HepG2 (cell line): ENCODE results near the gene RAP1A. TPM values are rescaled to one million over a fixed set of nuclear protein-coding genes. Genes with fewer than 3 reads are reported as not detected.

ENCODE experiments used
- ATAC-seq: fragments of 200-7000 bp; cut with Tn5 transposase; 3 replicates; pipeline ENCODE4 v1.9.1; 2020; ENCODE audit warnings: mild to moderate bottlenecking, moderate library complexity
- BruUV-seq: library from RNA; stranded (reverse); fragments of 400-500 nt; replicated peaks from 2 replicates; lab custom pipeline; 2021; lab: Mats Ljungman, UMichigan
- CTCF ChIA-PET: fragments of 300-600 bp; formaldehyde crosslinking; extraction: SDS; loops from one replicate; lab custom pipeline; 2021; ENCODE audit warnings: low total read pairs, inconsistent platforms, low intra/inter-chr PET ratio; lab: Yijun Ruan, JAX
- POLR2A ChIA-PET: fragments of 350-600 bp; sonication (Branson Sonifier 250); formaldehyde crosslinking; loops from one replicate; lab custom pipeline; 2020; ENCODE audit warnings: antibody characterized with exemption, inconsistent platforms; lab: Yijun Ruan, JAX
- DNase-seq: peaks from one replicate; pipeline ENCODE4 v3.0.0-alpha.2; 2015; ENCODE audit warnings: low spot score
- FAIRE-seq: peaks from 3 replicates; lab custom pipeline; 2011; peaks lifted over from hg19 to GRCh38; lab: Jason Lieb, UNC
- H2AFZ ChIP-seq: one replicate; pipeline ENCODE4 v1.6.1; 2011; ENCODE audit warnings: low read length, inconsistent platforms
- H3K27ac ChIP-seq: fragments of 300-600 bp; 3 replicates; pipeline ENCODE4 v1.8.0; 2011; ENCODE audit warnings: mixed run types, mild to moderate bottlenecking, mixed read lengths, low read length, inconsistent platforms; ENCODE audit not compliant: insufficient read depth; ENCODE audit errors: extremely low read length
- H3K27me3 ChIP-seq, 2 experiments: fragments of 200-600 bp in 1 of 2; 2 replicates in 1 of 2; 3 replicates in 1 of 2; pipeline versions ENCODE4 v1.6.0 to v1.8.0; 2011; ENCODE audit warnings: low read length in 2 of 2, mild to moderate bottlenecking in 2 of 2, moderate library complexity in 2 of 2, inconsistent platforms in 1 of 2; ENCODE audit not compliant: insufficient read depth in 2 of 2, control insufficient read depth in 1 of 2
- H3K36me3 ChIP-seq, 2 experiments: fragments of 200-600 bp in 1 of 2; replicated peaks in 1 of 2; 2 replicates in 1 of 2; 3 replicates in 1 of 2; pipeline versions ENCODE4 v1.5.1 to v1.8.0; 2011; ENCODE audit warnings: low read length in 2 of 2, inconsistent platforms in 1 of 2; ENCODE audit not compliant: insufficient read depth in 2 of 2, control insufficient read depth in 1 of 2
- H3K4me1 ChIP-seq: 2 replicates; pipeline ENCODE4 v1.5.1; 2012; ENCODE audit warnings: low read length, inconsistent platforms; ENCODE audit not compliant: insufficient read depth
- H3K4me2 ChIP-seq: 2 replicates; pipeline ENCODE4 v1.6.0; 2011; ENCODE audit warnings: low read depth, low read length, inconsistent platforms
- H3K4me3 ChIP-seq, 3 experiments: fragments of 200-600 bp in 1 of 3; sonication (generic), shearing (Covaris generic) in 1 of 3; replicated peaks in 1 of 3; 2 replicates each; pipeline ENCODE4 v1.5.1; 2011 to 2016; ENCODE audit warnings: low read length in 3 of 3, inconsistent platforms in 2 of 3, low read depth in 2 of 3, mild to moderate bottlenecking in 2 of 3, control low read depth in 1 of 3, mixed read lengths in 1 of 3; ENCODE audit not compliant: insufficient read depth in 1 of 3
- H3K79me2 ChIP-seq: one replicate; pipeline ENCODE4 v1.6.1; 2011; ENCODE audit warnings: low read length, inconsistent platforms; ENCODE audit not compliant: insufficient read depth
- H3K9ac ChIP-seq: 2 replicates; pipeline ENCODE4 v1.6.0; 2011; ENCODE audit warnings: mild to moderate bottlenecking, low read depth, low read length, inconsistent platforms; ENCODE audit not compliant: insufficient read depth
- H3K9me3 ChIP-seq: 2 replicates; pipeline ENCODE4 v1.5.1; 2012; ENCODE audit warnings: mild to moderate bottlenecking, low read length
- H4K20me1 ChIP-seq: 2 replicates; pipeline ENCODE4 v1.6.0; 2011; ENCODE audit warnings: inconsistent platforms, mild to moderate bottlenecking, low read length, moderate library complexity; ENCODE audit not compliant: insufficient read depth
- AGO1 ChIP-seq: fragments of 200-400 bp; formaldehyde crosslinking; IDR thresholded peaks from 2 replicates; pipeline ENCODE4 v1.6.1; 2017; ENCODE audit warnings: mild to moderate bottlenecking, low read depth, low read length, moderate library complexity; ENCODE audit not compliant: poor library complexity, severe bottlenecking
- ATRX ChIP-seq: sonication (generic); formaldehyde crosslinking; IDR thresholded peaks from 2 replicates; pipeline ENCODE4 v1.4.0; 2020; ENCODE audit warnings: missing genetic modification reagents, borderline replicate concordance
- MAFG ChIP-seq: sonication (generic); formaldehyde crosslinking; IDR thresholded peaks from 2 replicates; pipeline ENCODE4 v1.5.1; 2020; ENCODE audit warnings: mild to moderate bottlenecking, missing genetic modification reagents
- MYC ChIP-seq: sonication (generic); formaldehyde crosslinking; IDR thresholded peaks from 2 replicates; pipeline ENCODE4 v1.9.0; 2021; ENCODE audit warnings: missing genetic modification reagents, borderline replicate concordance
- POLR2A ChIP-seq, 2 experiments: IDR thresholded peaks; 2 replicates each; pipeline ENCODE4 v1.6.1; 2011; ENCODE audit warnings: low read depth in 2 of 2, low read length in 2 of 2, mild to moderate bottlenecking in 1 of 2, moderate library complexity in 1 of 2; ENCODE audit not compliant: insufficient read depth in 1 of 2
- PPARG ChIP-seq: conservative IDR thresholded peaks from 2 replicates; pipeline ENCODE4 v1.6.1; 2016; ENCODE audit warnings: missing biosample characterization, missing genetic modification reagents
- SOX6 ChIP-seq, 2 experiments: fragments of 450-650 bp in 1 of 2; sonication (generic) in 1 of 2; formaldehyde crosslinking in 1 of 2; IDR thresholded peaks; 2 replicates each; pipeline versions ENCODE4 v1.4.0 to v1.6.1; 2017 to 2020; ENCODE audit warnings: antibody characterized with exemption in 1 of 2, mild to moderate bottlenecking in 1 of 2, missing genetic modification reagents in 1 of 2
- ZNF205 ChIP-seq: IDR thresholded peaks from 2 replicates; pipeline ENCODE4 v1.6.1; 2018; ENCODE audit warnings: missing biosample characterization, missing genetic modification reagents
- ZNF337 ChIP-seq: sonication (generic); formaldehyde crosslinking; IDR thresholded peaks from 2 replicates; pipeline ENCODE4 v1.5.1; 2020; ENCODE audit warnings: missing genetic modification reagents, low read depth, mild to moderate bottlenecking, borderline replicate concordance
- ZSCAN22 ChIP-seq: sonication (generic); formaldehyde crosslinking; IDR thresholded peaks from 2 replicates; pipeline ENCODE4 v1.4.0; 2020; ENCODE audit warnings: mild to moderate bottlenecking, missing genetic modification reagents
- WGBS: methylation state at CpG from one replicate; pipeline ENCODE4 v1.1.6; 2017; ENCODE audit warnings: low lambda C conversion rate; 5-methylcytosine and 5-hydroxymethylcytosine counted together
- in situ Hi-C: cut with HindIII; loops from 2 replicates; pipeline ENCODE4 v1.10.0; 2017; ENCODE audit warnings: low pct_unique_long_range_greater_than_20kb; ENCODE audit not compliant: extremely low pct_ligation_motif_present
- intact Hi-C: fragments of 100-400 bp; cut with micrococcal nuclease; formaldehyde crosslinking; loops from one replicate; pipeline ENCODE4 v1.10.0; 2022; ENCODE audit not compliant: unreplicated experiment
- polyA plus RNA-seq, 8 experiments: library from polyadenylated mRNA; depleted of rRNA in 3 of 8; stranded (reverse) in 7 of 8; unstranded in 1 of 8; fragments of >200 nt; fragmentation: Illumina TruSeq in 4 of 8; extraction: Trizol in 4 of 8; gene quantifications; 2 replicates each; pipeline versions ENCODE4 v1.2.1 to v1.2.3, GENCODE V29; 2011 to 2016; ENCODE audit warnings: low read depth in 4 of 8, missing spikeins in 1 of 8, mixed read lengths in 1 of 8; ENCODE audit not compliant: insufficient read depth in 1 of 8
- total RNA-seq, 5 experiments: library from RNA; depleted of rRNA; stranded (reverse); fragments of >200 nt; fragmentation: Illumina TruSeq; extraction: Trizol; gene quantifications; 2 replicates each; pipeline ENCODE4 v1.2.3, GENCODE V29; 2016; ENCODE audit warnings: low read depth in 1 of 5
- TF ChIP-seq, protein P1 (sequence below), 2 experiments: IDR thresholded peaks; 2 replicates each; pipeline ENCODE4 v1.6.1; 2011 to 2012; ENCODE audit warnings: low read length in 2 of 2, borderline replicate concordance in 1 of 2, low read depth in 1 of 2, mild to moderate bottlenecking in 1 of 2, moderate library complexity in 1 of 2
- TF ChIP-seq, protein P2 (sequence below): sonication (generic); formaldehyde crosslinking; IDR thresholded peaks from 2 replicates; pipeline ENCODE4 v1.4.0; 2020; ENCODE audit warnings: missing genetic modification reagents
- TF ChIP-seq, protein P3 (sequence below), 2 experiments: sonication (generic) in 1 of 2; formaldehyde crosslinking in 1 of 2; IDR thresholded peaks; 2 replicates each; pipeline versions ENCODE4 v1.4.0 to v1.6.1; 2018 to 2020; ENCODE audit warnings: missing genetic modification reagents in 2 of 2, borderline replicate concordance in 1 of 2, low read depth in 1 of 2, mild to moderate bottlenecking in 1 of 2, missing biosample characterization in 1 of 2

Gene RAP1A
- total and polyA plus RNA-seq, 2 of the 13 experiments (the other 11 are each of a cell fraction or from before 2014, with no cell fraction given): 19.0 to 20.7 TPM

GRCh38 chr1:111725192-111725591, 105.6 kb downstream of the RAP1A start:
- whole genome bisulfite sequencing: 29% methylated on average over 4 of the region's 5 CpGs
- no TSS peak for BruUV-seq
- Histone ChIP-seq H3K4me2 (no peak overlapping the region), H2AFZ (no peak overlapping the region), H3K9ac (no peak overlapping the region; the same call in 1 of the 2 replicates), H3K9me3 (no peaks in the 10 kb centered on the region), H4K20me1 (no peaks in the 10 kb centered on the region), H3K4me3 (no peak overlapping the region), H3K27me3 (no peaks in the 10 kb centered on the region), H3K79me2 (no peaks in the 10 kb centered on the region), H3K36me3 (0 out of 5 replicates have a peak, but pooled peaks cover 0 to 2% of the 10 kb centered on the region in 2 experiments), H3K4me1 (peaks cover 60% of the 10 kb centered on the region), H3K27ac (no peak overlapping the region)
- ATAC-seq: peak; percentile 48
- in situ Hi-C loops: no loop called here
- ChIA-PET CTCF (no interaction called here), POLR2A (interaction anchor here (1.5 kb wide), 1 partner anchor 13 kb away, joined by 6 read pairs; the partner anchor contains the start of gene INKA2)
- no peak for FAIRE-seq
- intact Hi-C loops: no loop called here
- no peak for DNase-seq
- TF ChIP-seq ATRX (CRISPR knock-in tag): no peak
- no peak for TF ChIP-seq ZSCAN22 (CRISPR knock-in tag)
- TF ChIP-seq, protein P1, sequence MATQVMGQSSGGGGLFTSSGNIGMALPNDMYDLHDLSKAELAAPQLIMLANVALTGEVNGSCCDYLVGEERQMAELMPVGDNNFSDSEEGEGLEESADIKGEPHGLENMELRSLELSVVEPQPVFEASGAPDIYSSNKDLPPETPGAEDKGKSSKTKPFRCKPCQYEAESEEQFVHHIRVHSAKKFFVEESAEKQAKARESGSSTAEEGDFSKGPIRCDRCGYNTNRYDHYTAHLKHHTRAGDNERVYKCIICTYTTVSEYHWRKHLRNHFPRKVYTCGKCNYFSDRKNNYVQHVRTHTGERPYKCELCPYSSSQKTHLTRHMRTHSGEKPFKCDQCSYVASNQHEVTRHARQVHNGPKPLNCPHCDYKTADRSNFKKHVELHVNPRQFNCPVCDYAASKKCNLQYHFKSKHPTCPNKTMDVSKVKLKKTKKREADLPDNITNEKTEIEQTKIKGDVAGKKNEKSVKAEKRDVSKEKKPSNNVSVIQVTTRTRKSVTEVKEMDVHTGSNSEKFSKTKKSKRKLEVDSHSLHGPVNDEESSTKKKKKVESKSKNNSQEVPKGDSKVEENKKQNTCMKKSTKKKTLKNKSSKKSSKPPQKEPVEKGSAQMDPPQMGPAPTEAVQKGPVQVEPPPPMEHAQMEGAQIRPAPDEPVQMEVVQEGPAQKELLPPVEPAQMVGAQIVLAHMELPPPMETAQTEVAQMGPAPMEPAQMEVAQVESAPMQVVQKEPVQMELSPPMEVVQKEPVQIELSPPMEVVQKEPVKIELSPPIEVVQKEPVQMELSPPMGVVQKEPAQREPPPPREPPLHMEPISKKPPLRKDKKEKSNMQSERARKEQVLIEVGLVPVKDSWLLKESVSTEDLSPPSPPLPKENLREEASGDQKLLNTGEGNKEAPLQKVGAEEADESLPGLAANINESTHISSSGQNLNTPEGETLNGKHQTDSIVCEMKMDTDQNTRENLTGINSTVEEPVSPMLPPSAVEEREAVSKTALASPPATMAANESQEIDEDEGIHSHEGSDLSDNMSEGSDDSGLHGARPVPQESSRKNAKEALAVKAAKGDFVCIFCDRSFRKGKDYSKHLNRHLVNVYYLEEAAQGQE (IDR thresholded peaks at IDR 0.05; ENCODE audit: borderline replicate concordance in 1 of 2, low read depth in 1 of 2, low read length in 2 of 2): no peak
- TF ChIP-seq MYC (CRISPR knock-in tag): peak; percentile 42; the same call in 1 of the 2 replicates
- TF ChIP-seq, protein P2, sequence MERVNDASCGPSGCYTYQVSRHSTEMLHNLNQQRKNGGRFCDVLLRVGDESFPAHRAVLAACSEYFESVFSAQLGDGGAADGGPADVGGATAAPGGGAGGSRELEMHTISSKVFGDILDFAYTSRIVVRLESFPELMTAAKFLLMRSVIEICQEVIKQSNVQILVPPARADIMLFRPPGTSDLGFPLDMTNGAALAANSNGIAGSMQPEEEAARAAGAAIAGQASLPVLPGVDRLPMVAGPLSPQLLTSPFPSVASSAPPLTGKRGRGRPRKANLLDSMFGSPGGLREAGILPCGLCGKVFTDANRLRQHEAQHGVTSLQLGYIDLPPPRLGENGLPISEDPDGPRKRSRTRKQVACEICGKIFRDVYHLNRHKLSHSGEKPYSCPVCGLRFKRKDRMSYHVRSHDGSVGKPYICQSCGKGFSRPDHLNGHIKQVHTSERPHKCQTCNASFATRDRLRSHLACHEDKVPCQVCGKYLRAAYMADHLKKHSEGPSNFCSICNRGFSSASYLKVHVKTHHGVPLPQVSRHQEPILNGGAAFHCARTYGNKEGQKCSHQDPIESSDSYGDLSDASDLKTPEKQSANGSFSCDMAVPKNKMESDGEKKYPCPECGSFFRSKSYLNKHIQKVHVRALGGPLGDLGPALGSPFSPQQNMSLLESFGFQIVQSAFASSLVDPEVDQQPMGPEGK (CRISPR knock-in tag): peak; percentile 88
- TF ChIP-seq ZNF337 (CRISPR knock-in tag): no peak
- no peak for TF ChIP-seq POLR2A (IDR thresholded peaks at IDR 0.05; ENCODE audit: insufficient read depth in 1 of 2, low read depth in 2 of 2, low read length in 2 of 2)
- TF ChIP-seq, protein P3, sequence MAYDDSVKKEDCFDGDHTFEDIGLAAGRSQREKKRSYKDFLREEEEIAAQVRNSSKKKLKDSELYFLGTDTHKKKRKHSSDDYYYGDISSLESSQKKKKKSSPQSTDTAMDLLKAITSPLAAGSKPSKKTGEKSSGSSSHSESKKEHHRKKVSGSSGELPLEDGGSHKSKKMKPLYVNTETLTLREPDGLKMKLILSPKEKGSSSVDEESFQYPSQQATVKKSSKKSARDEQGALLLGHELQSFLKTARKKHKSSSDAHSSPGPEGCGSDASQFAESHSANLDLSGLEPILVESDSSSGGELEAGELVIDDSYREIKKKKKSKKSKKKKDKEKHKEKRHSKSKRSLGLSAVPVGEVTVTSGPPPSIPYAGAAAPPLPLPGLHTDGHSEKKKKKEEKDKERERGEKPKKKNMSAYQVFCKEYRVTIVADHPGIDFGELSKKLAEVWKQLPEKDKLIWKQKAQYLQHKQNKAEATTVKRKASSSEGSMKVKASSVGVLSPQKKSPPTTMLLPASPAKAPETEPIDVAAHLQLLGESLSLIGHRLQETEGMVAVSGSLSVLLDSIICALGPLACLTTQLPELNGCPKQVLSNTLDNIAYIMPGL (CRISPR knock-in tag; IDR thresholded peaks at IDR 0.05; ENCODE audit: borderline replicate concordance in 1 of 2, low read depth in 1 of 2): no peak
- no peak for TF ChIP-seq AGO1
- no peak for TF ChIP-seq MAFG (CRISPR knock-in tag)
- TF ChIP-seq PPARG: no peak
- TF ChIP-seq SOX6 (IDR thresholded peaks at IDR 0.05): no peak
- no peak for TF ChIP-seq SOX6 (CRISPR knock-in tag; IDR thresholded peaks at IDR 0.05)
- no peak for TF ChIP-seq ZNF205 (CRISPR knock-in tag)
